A673 (cell line): ENCODE measurements around the gene SLC19A1. TPM values are rescaled to one million over a fixed set of nuclear protein-coding genes. Genes with fewer than 3 reads are reported as not detected.

Experiments
- BruUV-seq: library from RNA; stranded (reverse); fragments of 400-500 nt; replicated peaks from 2 replicates; lab custom pipeline; 2021; lab: Mats Ljungman, UMichigan
- CTCF ChIA-PET: fragments of 300-600 bp; sonication (Branson Sonifier 250); formaldehyde crosslinking; loops from one replicate; lab custom pipeline; 2022; ENCODE audit warnings: antibody characterized with exemption; lab: Charles Lee
- POLR2A ChIA-PET: fragments of 300-600 bp; sonication (Branson Sonifier 250); formaldehyde crosslinking; loops from one replicate; lab custom pipeline; 2022; ENCODE audit warnings: antibody characterized with exemption; ENCODE audit not compliant: low non-redundant PET; lab: Charles Lee
- DNase-seq: peaks from one replicate; pipeline ENCODE4 v3.0.0-alpha.2; 2015; ENCODE audit warnings: low spot score
- H3K27ac ChIP-seq: fragments of 200-600 bp; sonication (generic); 2 replicates; pipeline ENCODE4 v1.5.1; 2016; ENCODE audit warnings: mixed run types, low read depth, mild to moderate bottlenecking, mixed read lengths, antibody characterized with exemption, low read length; ENCODE audit not compliant: poor library complexity, severe bottlenecking
- H3K27me3 ChIP-seq: fragments of 200-600 bp; sonication (generic); replicated peaks from 2 replicates; pipeline ENCODE4 v1.6.1; 2017; ENCODE audit warnings: mixed run types, low read depth, mild to moderate bottlenecking, mixed read lengths, antibody characterized with exemption, low read length; ENCODE audit not compliant: insufficient read depth, poor library complexity
- H3K36me3 ChIP-seq: fragments of 200-600 bp; sonication (generic); 2 replicates; pipeline ENCODE4 v1.6.1; 2016; ENCODE audit warnings: mixed run types, mild to moderate bottlenecking, mixed read lengths, antibody characterized with exemption, low read length; ENCODE audit not compliant: insufficient read depth, poor library complexity, severe bottlenecking
- H3K4me1 ChIP-seq: fragments of 200-600 bp; sonication (generic); 2 replicates; pipeline ENCODE4 v1.6.1; 2017; ENCODE audit warnings: mixed run types, mild to moderate bottlenecking, mixed read lengths, antibody characterized with exemption, low read length; ENCODE audit not compliant: insufficient read depth, poor library complexity, severe bottlenecking
- H3K4me3 ChIP-seq: fragments of 200-600 bp; sonication (generic); 2 replicates; pipeline ENCODE4 v1.5.1; 2016; ENCODE audit warnings: low read depth, mixed run types, mild to moderate bottlenecking, mixed read lengths, low read length; ENCODE audit not compliant: poor library complexity, severe bottlenecking
- H3K9me3 ChIP-seq: fragments of 200-600 bp; sonication (generic); 2 replicates; pipeline ENCODE4 v1.6.1; 2016; ENCODE audit warnings: mixed run types, low read depth, mild to moderate bottlenecking, mixed read lengths, antibody characterized with exemption, low read length; ENCODE audit not compliant: poor library complexity, severe bottlenecking
- CTCF ChIP-seq: fragments of 300-800, 200-600 bp; sonication (generic); conservative IDR thresholded peaks from 2 replicates; pipeline ENCODE4 v1.5.1; 2017; ENCODE audit warnings: low read depth, mild to moderate bottlenecking, antibody characterized with exemption, low read length, moderate library complexity, mixed read lengths
- EZH2 ChIP-seq: fragments of 200-600 bp; sonication (generic); IDR thresholded peaks from 2 replicates; pipeline ENCODE4 v1.6.1; 2017; ENCODE audit warnings: borderline replicate concordance, low read depth, mild to moderate bottlenecking, mixed read lengths, antibody characterized with exemption, low read length; ENCODE audit not compliant: poor library complexity, severe bottlenecking
- intact Hi-C: fragments of 100-400 bp; cut with micrococcal nuclease; formaldehyde crosslinking; loops from one replicate; pipeline ENCODE4 v1.10.0; 2022; ENCODE audit not compliant: unreplicated experiment
- total RNA-seq: library from RNA; stranded (reverse); gene quantifications from 2 replicates; pipeline ENCODE4 v1.2.3, GENCODE V29; 2021

SLC19A1 gene
- total RNA-seq, 1 experiment from 2014 or later, result 72.1 TPM

GRCh38 chr21:45454060-45454925 is 87.9 kb downstream of the SLC19A1 start:
- H3K27ac ChIP-seq, result no peak overlapping the region
- ChIA-PET CTCF (no interaction called here), POLR2A (no interaction called here)
- TF ChIP-seq EZH2, result no peak
- TF ChIP-seq CTCF, result no peak
- no peaks in the 10 kb centered on the region for H3K9me3 ChIP-seq
- intact Hi-C loops, result no loop called here
- H3K4me3 ChIP-seq, result no peak overlapping the region
- H3K27me3 ChIP-seq, result no peaks in the 10 kb centered on the region
- peaks cover 9% of the 10 kb centered on the region for H3K4me1 ChIP-seq
- no peaks in the 10 kb centered on the region for H3K36me3 ChIP-seq
- no TSS peak for BruUV-seq
- DNase-seq, result no peak

GRCh38 chr21:45453308-45453950 is 88.8 kb downstream of the SLC19A1 start:
- peaks cover 9% of the 10 kb centered on the region for H3K4me1 ChIP-seq
- H3K4me3 ChIP-seq, result no peak overlapping the region
- ChIA-PET POLR2A (no interaction called here), CTCF (no interaction called here)
- H3K9me3 ChIP-seq, result no peaks in the 10 kb centered on the region
- intact Hi-C loops, result no loop called here
- DNase-seq, result no peak
- no peaks in the 10 kb centered on the region for H3K36me3 ChIP-seq
- H3K27me3 ChIP-seq, result no peaks in the 10 kb centered on the region
- no peak for TF ChIP-seq CTCF
- no peak for TF ChIP-seq EZH2
- BruUV-seq, result no TSS peak
- no peak overlapping the region for H3K27ac ChIP-seq

- ChIA-PET POLR2A (no interaction called here), CTCF (no interaction called here)
- H3K27ac ChIP-seq, result no peak overlapping the region
- H3K36me3 ChIP-seq, result no peaks in the 10 kb centered on the region
- H3K4me3 ChIP-seq, result no peak overlapping the region
- intact Hi-C loops, result no loop called here
- no peak for DNase-seq
- H3K4me1 ChIP-seq, result peaks cover 9% of the 10 kb centered on the region
- BruUV-seq, result no TSS peak
- no peaks in the 10 kb centered on the region for H3K9me3 ChIP-seq
- H3K27me3 ChIP-seq, result no peaks in the 10 kb centered on the region
- TF ChIP-seq CTCF (no peak), EZH2 (no peak)
Observed at GRCh38 chr21:45452696-45453307, 89.4 kb downstream of the SLC19A1 start.
